HG03135 (cell line): ENCODE measurements around the gene MLNR.

Experiments
- ATAC-seq: cut with Tn5 transposase; IDR thresholded peaks from one replicate; pipeline ENCODE4 v1.9.1; 2021; ENCODE audit warnings: mild to moderate bottlenecking, moderate library complexity; ENCODE audit not compliant: unreplicated experiment

Gene MLNR, protein sequence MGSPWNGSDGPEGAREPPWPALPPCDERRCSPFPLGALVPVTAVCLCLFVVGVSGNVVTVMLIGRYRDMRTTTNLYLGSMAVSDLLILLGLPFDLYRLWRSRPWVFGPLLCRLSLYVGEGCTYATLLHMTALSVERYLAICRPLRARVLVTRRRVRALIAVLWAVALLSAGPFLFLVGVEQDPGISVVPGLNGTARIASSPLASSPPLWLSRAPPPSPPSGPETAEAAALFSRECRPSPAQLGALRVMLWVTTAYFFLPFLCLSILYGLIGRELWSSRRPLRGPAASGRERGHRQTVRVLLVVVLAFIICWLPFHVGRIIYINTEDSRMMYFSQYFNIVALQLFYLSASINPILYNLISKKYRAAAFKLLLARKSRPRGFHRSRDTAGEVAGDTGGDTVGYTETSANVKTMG

DNA sequence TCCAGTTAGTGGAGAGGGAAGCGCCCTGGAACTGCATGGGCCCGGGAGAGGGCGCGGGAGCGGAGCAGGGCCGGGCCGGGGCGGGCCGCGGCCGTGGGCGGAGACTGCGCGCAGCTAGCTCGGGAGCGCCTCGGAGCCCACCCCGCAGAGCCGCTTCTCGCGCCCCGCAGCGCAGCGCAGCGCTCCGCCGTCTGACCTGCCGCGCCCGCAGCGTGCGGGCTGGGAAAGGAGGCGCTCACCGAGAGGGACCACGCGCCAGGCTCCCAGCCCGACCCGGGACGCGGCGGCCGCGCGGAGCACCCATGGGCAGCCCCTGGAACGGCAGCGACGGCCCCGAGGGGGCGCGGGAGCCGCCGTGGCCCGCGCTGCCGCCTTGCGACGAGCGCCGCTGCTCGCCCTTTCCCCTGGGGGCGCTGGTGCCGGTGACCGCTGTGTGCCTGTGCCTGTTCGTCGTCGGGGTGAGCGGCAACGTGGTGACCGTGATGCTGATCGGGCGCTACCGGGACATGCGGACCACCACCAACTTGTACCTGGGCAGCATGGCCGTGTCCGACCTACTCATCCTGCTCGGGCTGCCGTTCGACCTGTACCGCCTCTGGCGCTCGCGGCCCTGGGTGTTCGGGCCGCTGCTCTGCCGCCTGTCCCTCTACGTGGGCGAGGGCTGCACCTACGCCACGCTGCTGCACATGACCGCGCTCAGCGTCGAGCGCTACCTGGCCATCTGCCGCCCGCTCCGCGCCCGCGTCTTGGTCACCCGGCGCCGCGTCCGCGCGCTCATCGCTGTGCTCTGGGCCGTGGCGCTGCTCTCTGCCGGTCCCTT is at the start of gene MLNR:
Gene MLNR (plus strand): TSS at position 303 of the 820 bp plus-strand sequence. CDS start 0 bp downstream, at position 303.
- ATAC-seq, result peak; percentile 71

DNA sequence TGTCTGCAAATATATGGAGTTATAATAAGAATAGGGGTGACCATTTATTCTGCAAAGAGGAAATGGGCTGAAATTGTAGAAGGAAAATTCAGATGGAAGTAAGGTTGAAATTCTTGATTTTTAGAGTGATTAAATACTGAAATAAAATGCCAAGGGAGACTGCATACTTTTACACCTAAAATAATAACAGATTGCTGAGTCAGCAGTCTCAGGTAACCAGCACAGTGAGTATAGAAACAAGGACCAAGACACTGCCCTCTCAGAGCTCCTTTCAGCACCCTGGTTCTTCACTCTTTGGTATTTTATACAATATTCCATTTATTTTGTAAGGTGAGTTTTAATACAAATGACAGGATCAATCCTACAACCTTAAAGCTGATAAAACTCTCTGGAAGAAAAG is 48.8 kb upstream of the MLNR start:
- ATAC-seq, result no peak

DNA sequence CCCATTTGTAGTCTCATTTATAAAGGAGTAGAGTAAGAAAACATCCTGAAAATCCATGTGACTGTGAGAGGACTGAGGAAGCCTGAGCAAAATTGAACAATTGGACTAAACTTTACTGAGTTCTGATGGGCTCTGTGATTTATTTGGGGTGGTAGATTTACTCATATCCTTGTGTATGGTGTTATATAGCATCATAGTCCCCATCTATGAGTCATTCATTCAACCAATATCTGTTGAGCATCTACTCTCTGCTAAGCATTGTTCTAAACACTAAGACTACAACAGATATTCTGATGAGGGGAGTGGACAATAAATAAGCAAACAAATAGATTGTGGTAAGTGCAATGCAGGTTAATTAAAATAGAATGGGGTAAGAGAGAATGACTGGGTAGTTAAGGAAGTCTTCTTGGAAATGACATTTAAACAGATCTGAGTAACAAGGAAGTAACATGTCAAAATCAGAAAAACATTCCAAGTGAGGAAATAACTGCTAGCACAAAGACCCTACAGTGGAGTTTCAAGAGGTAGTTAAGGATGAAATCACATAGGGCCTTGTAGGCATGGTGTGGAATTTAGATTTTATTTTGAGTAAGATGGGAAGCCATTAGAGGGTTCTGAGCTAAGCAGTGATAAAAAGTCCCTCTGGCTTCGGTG is 36.3 kb upstream of the MLNR start:
- no peak for ATAC-seq

DNA sequence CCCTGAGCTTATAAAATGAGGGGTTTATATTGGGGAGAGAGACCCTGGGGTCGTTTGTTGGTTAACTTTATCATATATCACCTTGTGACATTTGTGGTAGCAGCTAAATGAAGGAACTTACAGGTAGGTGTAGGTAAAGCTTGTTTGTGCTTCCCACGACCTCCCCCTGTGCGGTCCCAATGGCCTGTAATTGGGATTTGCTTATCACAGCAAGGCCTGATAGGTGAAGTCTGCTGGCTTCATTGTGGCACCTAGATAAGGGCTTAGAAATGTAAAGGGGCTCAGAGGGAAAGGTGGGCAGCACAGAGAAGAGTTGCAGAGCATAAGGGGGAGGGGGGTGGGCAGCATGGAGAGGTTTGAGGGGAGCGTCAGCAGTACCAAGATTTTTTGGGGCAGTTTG is 35.5 kb upstream of the MLNR start:
- no peak for ATAC-seq

DNA sequence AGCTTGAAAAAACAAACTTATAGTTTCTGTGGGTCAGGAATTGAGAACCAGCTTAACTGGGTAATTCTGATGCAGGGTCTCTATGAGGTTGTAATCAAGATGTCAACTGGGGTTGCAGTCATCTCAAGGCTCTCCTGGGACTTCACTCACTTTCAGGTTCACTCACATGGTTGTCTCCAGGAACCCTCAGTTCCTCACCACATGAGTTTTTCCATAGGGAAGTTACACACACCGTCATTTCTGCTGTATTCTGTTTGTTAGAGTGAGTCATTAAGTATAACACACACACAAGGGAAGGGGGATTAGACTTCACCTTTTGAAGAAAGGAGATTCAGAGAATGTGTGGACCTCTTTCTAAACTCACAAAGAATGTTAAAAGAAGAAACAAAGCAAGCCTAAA is 34.9 kb upstream of the MLNR start:
- ATAC-seq, result no peak

DNA sequence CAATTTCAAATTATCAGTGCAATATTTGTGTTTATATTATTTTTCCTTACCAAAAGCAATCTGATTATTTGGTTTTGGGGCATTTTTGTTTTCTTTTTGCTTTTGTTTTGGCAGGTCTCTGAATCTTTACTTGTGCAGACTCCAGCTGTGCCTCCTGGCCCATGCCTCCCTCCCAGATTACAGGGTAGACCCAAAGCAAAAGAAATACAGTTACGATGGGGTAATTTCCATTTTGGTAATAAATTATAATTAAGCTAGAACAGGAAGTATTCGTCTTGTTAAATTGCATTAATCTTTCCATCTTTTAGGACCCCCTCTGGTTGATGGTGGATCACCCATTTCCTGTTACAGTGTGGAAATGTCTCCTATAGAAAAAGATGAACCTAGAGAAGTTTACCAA is 29.2 kb upstream of the MLNR start:
- no peak for ATAC-seq

DNA sequence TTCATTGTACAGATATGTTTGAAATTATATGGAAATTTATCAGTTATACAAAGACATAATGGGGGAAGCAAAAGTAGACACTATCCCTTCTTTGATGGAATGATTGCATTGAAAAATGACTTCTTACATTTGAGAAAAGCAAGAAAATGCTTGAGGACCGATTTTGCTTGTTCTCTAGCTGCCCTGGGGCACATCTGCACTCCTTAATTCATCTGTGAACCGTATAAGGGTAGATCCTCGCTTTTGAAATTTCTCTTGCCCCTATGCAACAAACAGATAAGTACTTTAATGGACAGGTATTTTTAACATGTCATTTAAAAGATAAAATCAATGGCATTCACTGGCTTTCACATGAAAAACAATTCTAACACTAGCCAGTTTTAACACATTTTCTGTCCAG is 13.5 kb upstream of the MLNR start:
- ATAC-seq, result no peak

DNA sequence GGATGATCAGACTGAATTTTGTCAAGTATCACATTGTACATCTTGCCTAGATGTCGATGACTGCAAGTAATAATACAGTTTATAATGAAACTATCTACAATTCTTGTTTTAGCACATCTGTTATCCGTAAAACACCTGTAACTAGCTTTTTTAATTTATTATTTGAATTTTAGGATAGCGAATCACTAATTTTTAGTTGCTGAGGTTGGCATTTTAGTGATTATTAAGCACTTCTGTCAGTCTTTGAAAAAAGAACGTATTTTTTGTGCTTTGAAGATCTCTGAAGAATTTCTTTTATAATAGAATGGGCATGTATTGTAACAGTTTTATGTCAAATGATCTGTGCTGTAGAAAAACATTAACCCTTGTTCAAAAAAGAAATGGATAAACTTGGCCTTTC is 11.5 kb upstream of the MLNR start:
- no peak for ATAC-seq

DNA sequence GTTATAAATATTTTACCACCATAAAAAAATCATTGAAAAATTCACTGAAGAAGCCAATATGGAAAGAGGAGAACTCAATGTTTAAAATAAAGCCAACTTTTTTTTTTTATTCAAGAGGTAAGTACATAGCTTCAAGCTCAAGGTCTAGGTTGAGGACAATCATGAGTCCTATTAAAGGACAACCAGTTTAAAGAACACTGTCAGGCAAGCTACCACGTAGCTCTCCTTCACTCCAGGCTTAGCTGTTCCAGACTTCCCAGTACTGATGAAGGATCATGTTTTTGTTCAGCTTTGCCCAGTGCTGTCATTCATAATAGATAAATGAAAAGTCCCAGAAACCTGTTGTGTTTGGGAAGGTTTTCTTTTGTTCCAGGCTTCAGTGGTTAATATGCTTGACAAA is 10.0 kb upstream of the MLNR start:
- ATAC-seq, result no peak

DNA sequence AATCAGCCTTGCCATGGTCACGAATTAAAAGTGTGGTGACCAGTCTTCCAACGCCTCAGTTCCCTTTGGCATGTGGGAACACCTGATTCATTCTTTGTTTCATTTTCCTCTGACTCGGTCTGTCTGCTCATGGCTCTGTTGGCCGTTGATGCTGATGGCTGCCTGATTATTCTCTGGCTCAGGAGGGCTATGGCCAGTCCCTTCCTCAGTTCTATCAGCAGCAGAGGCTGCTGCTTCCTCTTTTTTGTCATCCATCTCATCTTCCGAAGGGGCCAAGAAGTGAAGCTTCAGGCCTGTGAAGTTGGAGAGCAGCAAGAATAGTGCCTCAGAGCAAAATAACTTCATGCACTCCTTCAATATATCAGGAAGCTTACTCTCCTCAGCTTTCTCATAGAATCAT is 9.5 kb upstream of the MLNR start:
- no peak for ATAC-seq

DNA sequence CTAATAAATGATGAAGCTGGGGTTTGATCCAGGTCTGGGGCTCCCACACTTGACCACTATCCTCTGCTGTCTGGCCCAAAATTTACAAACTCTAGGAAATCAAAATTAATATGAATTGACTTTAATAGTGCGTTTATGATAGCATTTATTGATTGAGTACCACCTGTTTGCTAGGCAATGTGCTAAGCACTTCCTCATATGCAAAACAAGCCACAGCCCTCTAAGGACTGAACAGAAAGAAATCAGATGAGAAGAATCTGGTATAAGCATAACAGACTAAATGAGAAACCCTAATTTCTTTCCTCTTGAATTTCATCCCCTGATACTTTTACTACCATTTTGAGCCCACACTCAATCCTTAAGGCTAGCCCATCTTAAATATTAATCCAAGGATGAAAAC is 6.6 kb upstream of the MLNR start:
- no peak for ATAC-seq

DNA sequence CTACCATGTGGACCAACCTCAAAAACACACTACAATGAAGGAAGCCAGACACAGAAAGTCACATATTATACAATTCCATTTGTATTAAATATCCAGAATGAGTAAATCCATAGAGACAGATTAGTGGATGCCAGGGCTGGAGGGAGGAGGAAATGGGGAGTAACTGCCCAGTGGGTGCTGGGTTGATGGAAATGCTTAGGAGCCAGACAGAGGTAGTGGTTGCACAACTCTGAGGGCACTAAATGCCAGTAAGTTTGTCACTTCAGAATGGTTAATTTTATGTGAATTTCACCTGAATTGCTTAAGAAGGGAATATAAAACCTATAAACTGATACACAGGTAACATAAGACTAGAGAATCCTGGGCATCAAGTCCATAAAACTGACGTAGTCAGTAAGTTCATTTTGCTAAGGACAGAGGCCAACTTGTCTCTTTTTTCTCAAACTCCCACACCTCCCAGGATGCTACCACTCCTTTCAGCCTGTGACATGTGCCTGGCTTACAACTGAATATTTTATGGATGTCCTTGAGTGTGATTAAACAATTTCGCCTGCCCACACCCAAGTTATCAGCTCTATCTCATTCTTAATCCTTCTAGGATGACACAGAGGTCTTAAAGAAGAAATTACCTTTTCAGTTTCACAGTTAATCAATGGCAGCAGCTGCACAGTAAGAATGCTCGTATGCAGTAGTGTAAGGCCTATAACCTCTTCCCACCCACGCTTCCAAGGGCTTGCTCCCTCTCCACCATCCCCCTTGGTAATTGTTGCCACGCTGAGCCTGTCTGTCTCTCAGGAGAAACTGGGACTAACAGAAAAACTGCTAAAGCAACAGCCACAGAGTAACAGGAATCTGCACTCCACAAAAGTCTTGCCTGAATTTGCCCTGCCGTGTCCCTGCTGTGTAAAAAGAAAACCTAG is 5.9 kb upstream of the MLNR start:
- no peak for ATAC-seq

DNA sequence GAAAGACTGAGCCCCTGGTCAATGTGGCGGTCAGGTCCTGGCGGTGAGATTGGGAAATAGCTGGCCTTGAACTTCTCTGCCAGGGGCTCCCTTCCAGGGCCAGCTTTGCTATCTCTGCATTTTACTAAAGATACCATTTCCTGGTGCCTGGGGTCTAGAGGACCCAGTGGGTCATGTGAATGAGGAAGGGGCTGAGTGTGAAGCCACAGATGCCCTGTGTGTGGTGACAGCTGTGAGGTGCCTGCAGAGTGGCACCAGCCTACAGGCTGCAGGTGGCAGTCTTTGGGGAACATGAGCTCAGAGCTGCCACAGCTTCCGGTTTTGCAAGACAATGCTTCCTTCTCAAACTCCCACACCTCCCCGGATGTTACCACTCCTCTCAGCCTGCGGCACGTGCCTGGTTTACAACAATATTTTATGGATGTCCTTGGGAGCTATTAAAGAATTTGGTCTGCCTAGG is 5.2 kb upstream of the MLNR start:
- ATAC-seq, result no peak

DNA sequence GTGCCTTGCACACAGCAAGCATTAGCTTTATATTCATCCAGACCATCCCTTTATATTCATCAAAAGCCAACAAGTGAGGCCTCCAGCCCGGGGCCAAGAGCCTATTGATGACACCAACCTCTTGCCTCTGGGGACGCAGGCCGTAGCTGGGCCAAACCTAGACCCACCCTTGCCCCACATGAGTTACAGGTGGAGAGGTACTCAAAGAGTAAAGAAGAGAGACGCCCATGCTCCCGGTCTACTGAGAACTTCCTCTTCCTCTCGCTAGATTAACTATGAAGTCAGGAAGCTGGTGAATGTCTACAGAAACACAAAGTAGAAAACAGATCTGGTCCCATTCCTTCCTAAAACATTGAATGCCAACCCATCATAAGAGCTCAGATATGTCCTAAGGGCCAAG is 3.8 kb upstream of the MLNR start:
- no peak for ATAC-seq

DNA sequence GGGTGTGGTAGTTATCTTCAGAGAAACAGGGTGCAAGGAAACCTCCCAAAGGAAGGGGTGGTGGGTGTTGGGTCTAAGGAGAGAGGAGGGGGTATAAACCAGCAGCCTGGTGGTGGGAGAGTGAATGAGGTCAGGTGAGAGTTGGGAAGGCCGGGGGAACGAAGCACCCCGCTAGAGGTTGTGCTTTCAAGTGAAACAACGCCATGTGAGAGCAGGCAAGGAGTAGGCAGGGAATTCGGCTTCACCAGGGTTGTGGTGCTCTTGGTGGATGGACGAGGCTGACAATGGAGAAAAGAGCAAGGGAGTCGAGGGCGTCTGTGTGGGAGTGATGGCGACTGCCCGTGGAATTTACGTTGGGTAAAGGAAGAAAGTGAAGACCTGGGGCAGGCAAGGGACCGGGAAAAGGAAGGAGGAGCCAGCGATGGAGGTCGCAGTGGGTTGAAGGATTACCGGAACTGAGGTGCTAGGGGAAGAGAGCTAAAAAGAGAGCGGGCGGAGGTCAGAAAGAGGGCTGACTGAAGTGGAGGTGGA is 2.1 kb upstream of the MLNR start:
- ATAC-seq, result no peak

DNA sequence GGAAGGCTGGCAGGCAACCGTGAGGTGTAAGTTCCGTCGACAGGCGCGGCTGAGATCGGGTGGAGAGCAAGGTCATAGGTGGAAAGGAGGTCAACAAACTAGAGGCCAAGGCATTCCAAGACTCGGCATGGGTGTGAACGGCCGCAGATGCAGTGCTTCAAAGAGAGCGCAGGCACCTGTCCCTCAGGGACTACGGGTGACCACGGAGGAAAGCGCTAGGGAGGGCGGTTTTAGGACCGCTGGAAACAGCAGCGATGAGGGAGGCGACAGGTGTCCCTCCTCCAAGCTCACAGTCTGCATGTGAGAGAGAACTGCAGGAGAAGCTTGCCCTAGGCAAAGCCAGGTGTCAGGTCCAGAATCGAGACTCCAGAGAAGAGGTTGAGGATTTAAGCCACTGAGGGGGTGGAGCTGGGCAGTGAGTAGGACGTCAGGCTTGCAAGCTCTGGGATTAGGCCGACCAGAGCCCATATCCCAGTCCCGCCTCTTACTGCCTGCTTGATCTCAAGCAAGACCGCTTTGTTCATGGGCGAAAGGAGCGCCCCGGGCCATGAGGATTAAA is 1.6 kb upstream of the MLNR start:
- no peak for ATAC-seq

DNA sequence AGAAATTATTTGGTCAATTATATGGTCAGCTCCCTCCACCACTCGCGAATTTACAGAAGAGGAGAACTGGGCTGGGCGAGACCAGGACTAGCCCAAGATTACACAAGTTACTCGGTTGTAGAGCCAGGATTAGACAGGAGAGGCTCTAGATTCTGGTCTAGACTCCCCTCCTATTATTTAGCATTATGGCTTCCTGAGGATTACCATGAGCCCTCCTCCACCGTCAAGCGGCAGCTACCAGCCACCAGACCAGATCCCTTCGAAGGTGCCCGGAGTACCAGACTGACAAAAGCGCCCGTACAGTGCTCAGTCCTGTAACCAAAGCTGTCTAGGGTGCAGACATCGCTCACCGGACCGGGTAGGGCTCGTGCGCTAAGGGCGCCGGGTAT is 497 bp upstream of the MLNR start:
- ATAC-seq, result no peak

DNA sequence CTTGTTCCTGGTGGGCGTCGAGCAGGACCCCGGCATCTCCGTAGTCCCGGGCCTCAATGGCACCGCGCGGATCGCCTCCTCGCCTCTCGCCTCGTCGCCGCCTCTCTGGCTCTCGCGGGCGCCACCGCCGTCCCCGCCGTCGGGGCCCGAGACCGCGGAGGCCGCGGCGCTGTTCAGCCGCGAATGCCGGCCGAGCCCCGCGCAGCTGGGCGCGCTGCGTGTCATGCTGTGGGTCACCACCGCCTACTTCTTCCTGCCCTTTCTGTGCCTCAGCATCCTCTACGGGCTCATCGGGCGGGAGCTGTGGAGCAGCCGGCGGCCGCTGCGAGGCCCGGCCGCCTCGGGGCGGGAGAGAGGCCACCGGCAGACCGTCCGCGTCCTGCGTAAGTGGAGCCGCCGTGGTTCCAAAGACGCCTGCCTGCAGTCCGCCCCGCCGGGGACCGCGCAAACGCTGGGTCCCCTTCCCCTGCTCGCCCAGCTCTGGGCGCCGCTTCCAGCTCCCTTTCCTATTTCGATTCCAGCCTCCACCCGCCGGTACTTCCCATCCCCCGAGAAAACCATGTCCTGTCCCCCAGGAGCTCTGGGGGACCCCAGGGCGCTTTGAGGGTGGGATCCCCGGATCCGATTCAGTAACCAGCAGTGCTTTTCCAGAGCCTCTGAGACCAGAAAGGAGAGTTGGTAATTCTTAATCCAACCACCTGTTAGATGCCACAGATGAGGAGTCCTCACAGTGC is 885 bp downstream of the MLNR start:
- ATAC-seq, result no peak

DNA sequence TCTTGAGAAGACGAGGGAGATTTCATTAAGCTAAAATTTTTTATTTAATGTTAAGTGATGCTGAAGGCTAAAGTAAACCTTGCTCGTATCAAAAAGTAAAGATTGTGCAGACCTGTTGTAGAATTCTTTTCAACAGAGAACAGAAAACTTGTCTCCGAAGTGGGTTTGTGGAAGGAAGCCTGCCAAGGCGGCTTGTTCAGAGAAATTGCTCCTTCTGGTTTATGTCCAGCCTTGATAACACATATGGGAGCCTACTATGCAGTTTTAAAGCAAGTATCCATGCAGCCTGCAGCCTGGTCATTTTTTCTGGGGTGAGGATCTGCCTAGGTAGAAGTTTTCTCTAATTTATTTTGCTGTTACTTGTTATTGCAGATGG is 1.4 kb downstream of the MLNR start:
- no peak for ATAC-seq
